Right atrium auricular region (tissue), 2 donors: Measurements from ENCODE around the gene PTBP2. TPM values are rescaled to one million over a fixed set of nuclear protein-coding genes. Genes with fewer than 3 reads are reported as not detected.

Source experiments
- DNase-seq: peaks from one replicate; pipeline ENCODE4 v3.0.0-alpha.2; 2019; ENCODE audit warnings: low spot score
- H3K27ac ChIP-seq, 2 donors: fragments of 200-600 bp; sonication (generic); 1 replicate in 1 of 2; 2 replicates in 1 of 2; pipeline ENCODE4 v1.5.1; 2016 to 2019
- H3K27me3 ChIP-seq, 2 donors: fragments of 200-600 bp; sonication (generic); one replicate each; pipeline versions ENCODE4 v1.5.1 to v1.6.0; 2017 to 2019
- H3K36me3 ChIP-seq: fragments of 200-600 bp; sonication (generic); one replicate; pipeline ENCODE4 v1.5.1; 2016
- H3K4me1 ChIP-seq, 2 donors: fragments of 200-600 bp; sonication (generic); one replicate each; pipeline versions ENCODE4 v1.5.1 to v1.6.0; 2017 to 2019
- H3K4me3 ChIP-seq, 2 donors: fragments of 200-600 bp; sonication (generic); 1 replicate in 1 of 2; 2 replicates in 1 of 2; pipeline ENCODE4 v1.5.1; 2017 to 2019; ENCODE audit warnings: mild to moderate bottlenecking in 1 of 2, moderate library complexity in 1 of 2
- H3K9me3 ChIP-seq, 2 donors: fragments of 200-600 bp; sonication (generic); one replicate each; pipeline ENCODE4 v1.5.1; 2019
- total RNA-seq, 2 donors: library from RNA; depleted of rRNA; stranded (reverse); fragments of >200 nt; gene quantifications; one replicate each; pipeline ENCODE4 v1.1.0, GENCODE V29; 2016
- TF ChIP-seq, protein P1 (sequence below), 2 donors: fragments of 200-600 bp; sonication (generic); IDR thresholded peaks; one replicate each; pipeline ENCODE4 v1.5.1; 2019; ENCODE audit warnings: antibody characterized with exemption in 2 of 2

The PTBP2 gene
- total RNA-seq, 2 donors from 2014 or later = 15.9 to 21.9 TPM

DNA sequence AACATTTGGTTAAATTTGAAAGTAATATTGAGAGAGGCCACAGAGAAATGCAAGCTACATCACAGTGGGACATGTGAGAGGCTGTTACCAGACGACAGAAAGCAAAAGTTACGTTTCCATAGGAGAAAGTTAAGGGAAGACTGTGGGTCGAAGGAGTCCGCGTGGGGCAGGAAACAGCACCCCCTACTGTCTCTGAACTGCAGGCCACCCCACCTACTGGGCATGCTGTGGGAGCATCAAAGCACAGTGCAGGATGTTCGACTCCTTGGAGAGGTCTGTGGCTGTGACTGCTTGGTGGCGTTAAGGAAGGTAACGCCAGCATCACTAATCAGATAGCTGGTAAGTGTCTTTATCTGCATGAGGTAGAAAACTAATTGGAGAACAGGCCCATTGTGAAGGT is 123.9 kb downstream of the PTBP2 start:
- DNase-seq = no peak
- Histone ChIP-seq H3K4me1 (no peaks in the 10 kb centered on the region), H3K27me3 (no peaks in the 10 kb centered on the region), H3K27ac (no peak overlapping the region), H3K9me3 (no peaks in the 10 kb centered on the region), H3K36me3 (no peaks in the 10 kb centered on the region), H3K4me3 (no peak overlapping the region)
- TF ChIP-seq, protein P1, sequence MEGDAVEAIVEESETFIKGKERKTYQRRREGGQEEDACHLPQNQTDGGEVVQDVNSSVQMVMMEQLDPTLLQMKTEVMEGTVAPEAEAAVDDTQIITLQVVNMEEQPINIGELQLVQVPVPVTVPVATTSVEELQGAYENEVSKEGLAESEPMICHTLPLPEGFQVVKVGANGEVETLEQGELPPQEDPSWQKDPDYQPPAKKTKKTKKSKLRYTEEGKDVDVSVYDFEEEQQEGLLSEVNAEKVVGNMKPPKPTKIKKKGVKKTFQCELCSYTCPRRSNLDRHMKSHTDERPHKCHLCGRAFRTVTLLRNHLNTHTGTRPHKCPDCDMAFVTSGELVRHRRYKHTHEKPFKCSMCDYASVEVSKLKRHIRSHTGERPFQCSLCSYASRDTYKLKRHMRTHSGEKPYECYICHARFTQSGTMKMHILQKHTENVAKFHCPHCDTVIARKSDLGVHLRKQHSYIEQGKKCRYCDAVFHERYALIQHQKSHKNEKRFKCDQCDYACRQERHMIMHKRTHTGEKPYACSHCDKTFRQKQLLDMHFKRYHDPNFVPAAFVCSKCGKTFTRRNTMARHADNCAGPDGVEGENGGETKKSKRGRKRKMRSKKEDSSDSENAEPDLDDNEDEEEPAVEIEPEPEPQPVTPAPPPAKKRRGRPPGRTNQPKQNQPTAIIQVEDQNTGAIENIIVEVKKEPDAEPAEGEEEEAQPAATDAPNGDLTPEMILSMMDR (IDR thresholded peaks at IDR 0.05) = peak in 1 of 2 donors; percentile 65

DNA sequence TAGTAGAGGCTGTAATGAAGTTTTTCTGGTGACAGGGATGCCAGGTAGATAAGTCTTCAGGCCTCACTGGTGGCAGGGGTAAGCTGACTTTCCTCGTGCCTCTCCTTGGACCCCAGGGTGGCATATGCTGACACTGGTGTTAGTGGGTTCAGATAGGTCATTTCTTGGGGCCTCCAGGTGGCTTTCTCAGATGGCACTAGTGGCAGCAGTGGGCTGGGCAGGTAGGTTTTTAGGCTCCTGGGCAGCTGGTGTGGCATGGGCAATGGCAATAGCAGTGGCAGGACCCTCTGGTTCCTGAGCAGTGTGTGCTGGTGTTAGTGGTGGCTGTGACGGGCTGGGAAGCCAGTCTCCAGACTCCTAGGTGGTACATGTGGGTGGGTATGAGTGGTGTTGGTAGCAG is 140.3 kb downstream of the PTBP2 start:
- no peak for DNase-seq
- Histone ChIP-seq H3K36me3 (no peaks in the 10 kb centered on the region), H3K27ac (no peak overlapping the region), H3K27me3 (no peaks in the 10 kb centered on the region), H3K4me3 (no peak overlapping the region), H3K4me1 (no peaks in the 10 kb centered on the region), H3K9me3 (no peaks in the 10 kb centered on the region)
- TF ChIP-seq, protein P1 (IDR thresholded peaks at IDR 0.05) = no peak

DNA sequence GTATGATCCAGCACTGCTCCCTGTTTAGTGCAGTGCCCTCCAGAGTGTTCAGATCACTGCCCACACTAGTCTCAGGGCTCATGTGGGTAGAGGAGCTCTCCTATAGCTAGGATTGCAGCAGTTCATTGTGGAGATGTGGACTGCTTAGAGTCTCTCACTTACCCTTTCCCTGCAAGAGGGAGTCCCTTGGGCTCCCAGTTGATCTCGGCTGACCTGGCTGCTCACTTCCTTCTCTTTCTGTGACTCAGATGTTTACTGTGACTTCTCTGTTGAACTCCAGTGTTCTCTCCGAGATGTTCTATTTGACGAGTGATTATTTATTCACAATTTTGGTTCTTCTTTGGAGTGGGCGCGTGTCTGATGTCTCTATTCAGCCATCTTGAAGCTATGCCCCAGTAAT is 141.9 kb downstream of the PTBP2 start:
- Histone ChIP-seq H3K27ac (no peak overlapping the region), H3K4me3 (no peak overlapping the region), H3K4me1 (no peaks in the 10 kb centered on the region), H3K27me3 (no peaks in the 10 kb centered on the region), H3K36me3 (no peaks in the 10 kb centered on the region), H3K9me3 (no peaks in the 10 kb centered on the region)
- TF ChIP-seq, protein P1 (IDR thresholded peaks at IDR 0.05) = no peak
- DNase-seq = no peak
